ENCODE measurements around the gene MYO1E. TPM values are rescaled to one million over a fixed set of nuclear protein-coding genes. Genes with fewer than 3 reads are reported as not detected.

MYO1E gene
- total and polyA plus RNA-seq, 2 of the 4 experiments (the other 2 are of a cell fraction), result 13.4 to 37.3 TPM

GRCh38 chr15:59334076-59334415 lies 38.6 kb downstream of the MYO1E start:
- H3K79me1 ChIP-seq (ENCODE audit: low read depth in 1 of 2, low read length in 2 of 2), result peaks cover 47 to 64% of the 10 kb centered on the region in 2 experiments
- ATAC-seq (ENCODE audit: low read depth) (no peak), DNase-seq (no peak)
- no peak overlapping the region for H4K91ac ChIP-seq (ENCODE audit: insufficient read depth, low read depth, low read length)
- peaks cover 7% of the 10 kb centered on the region for H3K9me1 ChIP-seq (ENCODE audit: insufficient read depth, low read length)
- no peak overlapping the region for H2BK5ac ChIP-seq (ENCODE audit: low read depth, low read length, poor library complexity, severe bottlenecking)
- H3K9me3 ChIP-seq (ENCODE audit: control insufficient read depth, insufficient read depth, low read length), result no peaks in the 10 kb centered on the region
- in situ Hi-C loops (cut with MboI; ENCODE audit: low sequenced_read_pairs), result no loop called here
- H3K27ac ChIP-seq (ENCODE audit: insufficient read depth, low read length), result no peak overlapping the region
- no peak overlapping the region for H2AK9ac ChIP-seq (replicated peaks; ENCODE audit: low read depth, low read length, poor library complexity)
- H2BK15ac ChIP-seq (ENCODE audit: low read depth, low read length), result no peak overlapping the region
- ChIA-PET CTCF (interaction anchor here (0.7 kb wide), 1 partner anchor 700 kb away, joined by 5 read pairs; no protein-coding TSS in a partner anchor), POLR2A (ENCODE audit: unreplicated experiment) (no interaction called here)
- TF ChIP-seq NFE2L2 (IDR thresholded peaks at IDR 0.05; ENCODE audit: low read depth, low read length) (no peak), POLR2A (IDR thresholded peaks at IDR 0.05; ENCODE audit: low read depth, low read length) (no peak), SMC3 (IDR thresholded peaks at IDR 0.05; ENCODE audit: low read depth, low read length) (no peak), MXI1 (IDR thresholded peaks at IDR 0.05; ENCODE audit: borderline replicate concordance, low read depth, low read length) (no peak), BHLHE40 (IDR thresholded peaks at IDR 0.05; ENCODE audit: low read depth, low read length) (no peak), FOS (IDR thresholded peaks at IDR 0.05; ENCODE audit: low read depth, low read length) (no peak), MAZ (IDR thresholded peaks at IDR 0.05; ENCODE audit: borderline replicate concordance, low read depth, low read length) (no peak), RCOR1 (IDR thresholded peaks at IDR 0.05; ENCODE audit: insufficient replicate concordance, low read length) (no peak), USF2 (IDR thresholded peaks at IDR 0.05; ENCODE audit: low read depth, low read length) (no peak), RFX5 (IDR thresholded peaks at IDR 0.05; ENCODE audit: low read depth, low read length) (no peak), CHD1 (IDR thresholded peaks at IDR 0.05; ENCODE audit: low read depth, low read length) (no peak), CEBPB (IDR thresholded peaks at IDR 0.05; ENCODE audit: low read depth, low read length) (no peak), RAD21 (IDR thresholded peaks at IDR 0.05; ENCODE audit: low read length) (no peak), CTCF (conservative IDR thresholded peaks at IDR 0.05; ENCODE audit: low read depth, low read length) (no peak), MAFK (IDR thresholded peaks at IDR 0.05; ENCODE audit: low read depth, low read length) (no peak)
- TF ChIP-seq, protein P1, sequence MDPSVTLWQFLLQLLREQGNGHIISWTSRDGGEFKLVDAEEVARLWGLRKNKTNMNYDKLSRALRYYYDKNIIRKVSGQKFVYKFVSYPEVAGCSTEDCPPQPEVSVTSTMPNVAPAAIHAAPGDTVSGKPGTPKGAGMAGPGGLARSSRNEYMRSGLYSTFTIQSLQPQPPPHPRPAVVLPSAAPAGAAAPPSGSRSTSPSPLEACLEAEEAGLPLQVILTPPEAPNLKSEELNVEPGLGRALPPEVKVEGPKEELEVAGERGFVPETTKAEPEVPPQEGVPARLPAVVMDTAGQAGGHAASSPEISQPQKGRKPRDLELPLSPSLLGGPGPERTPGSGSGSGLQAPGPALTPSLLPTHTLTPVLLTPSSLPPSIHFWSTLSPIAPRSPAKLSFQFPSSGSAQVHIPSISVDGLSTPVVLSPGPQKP (IDR thresholded peaks at IDR 0.05; ENCODE audit: borderline replicate concordance, low read depth, low read length), result no peak
- no peak overlapping the region for H3K4me3 ChIP-seq (ENCODE audit: insufficient read depth, low read depth, low read length)
- no peaks in the 10 kb centered on the region for H3K36me3 ChIP-seq (ENCODE audit: control insufficient read depth, insufficient read depth, low read length)
- no peak overlapping the region for H3K23ac ChIP-seq (ENCODE audit: low read depth, low read length)
- BruUV-seq (replicated peaks), result no TSS peak
- no peak overlapping the region for H2BK20ac ChIP-seq (ENCODE audit: low read depth, low read length)
- no peak overlapping the region for H2AK5ac ChIP-seq (ENCODE audit: low read depth, low read length)
- WGBS, 2 experiments (ENCODE audit: extremely low coverage in 2 of 2, insufficient read length in 1 of 2), result 100% methylated on average over 2 of the region's 3 CpGs; no CpG with 5 or more reads in 1 of the 2 experiments
- no peak overlapping the region for H3K14ac ChIP-seq (replicated peaks; ENCODE audit: low read depth, low read length)
- H4K20me1 ChIP-seq (ENCODE audit: insufficient read depth, low read length), result peaks cover 16% of the 10 kb centered on the region; the same call in 1 of the 2 replicates
- intact Hi-C loops (cut with micrococcal nuclease), result no loop called here
- no peak overlapping the region for H2BK120ac ChIP-seq (ENCODE audit: low read depth, low read length)
- H3K18ac ChIP-seq (ENCODE audit: low read depth, low read length), result no peak overlapping the region
- H4K5ac ChIP-seq (ENCODE audit: low read depth, low read length), result no peak overlapping the region
- no peak overlapping the region for H2AFZ ChIP-seq (replicated peaks; ENCODE audit: low read length, poor library complexity)
- dilution Hi-C loops (cut with HindIII; ENCODE audit: low sequenced_read_pairs, unreplicated experiment), result no loop called here
- peak overlapping the region; percentile 28; the same call in 1 of the 2 replicates for H3K4me2 ChIP-seq (ENCODE audit: low read depth, low read length)
- no peaks in the 10 kb centered on the region for H3K27me3 ChIP-seq (ENCODE audit: control insufficient read depth, insufficient read depth, low read length)
- no peak overlapping the region for H3K4ac ChIP-seq (ENCODE audit: low read depth, low read length)
- H3K56ac ChIP-seq (ENCODE audit: extremely low read depth, insufficient read depth, low read length), result no peak overlapping the region
- H4K8ac ChIP-seq (ENCODE audit: low read depth in 2 of 2, low read length in 2 of 2), result no peak overlapping the region
- no peak overlapping the region for H3K9ac ChIP-seq (ENCODE audit: low read depth, low read length)
- peaks cover 13% of the 10 kb centered on the region for H3K4me1 ChIP-seq (ENCODE audit: control insufficient read depth, insufficient read depth, low read length)

Data from IMR-90 (cell line).